H9 (cell line): ENCODE results near the gene DCXR. TPM values are rescaled to one million over a fixed set of nuclear protein-coding genes. Genes with fewer than 3 reads are reported as not detected.

ENCODE experiments used
- DNase-seq: peaks from one replicate; pipeline ENCODE4 v3.0.0-alpha.2; 2017
- H2AFZ ChIP-seq: one replicate; pipeline ENCODE4 v1.6.1; 2013; ENCODE audit warnings: mild to moderate bottlenecking, low read length, control low read depth, moderate library complexity
- H2AK5ac ChIP-seq: 2 replicates; pipeline ENCODE4 v1.6.1; 2013; ENCODE audit warnings: low read length, control low read depth, mixed read lengths; ENCODE audit not compliant: insufficient read length
- H2BK120ac ChIP-seq: one replicate; pipeline ENCODE4 v1.6.1; 2013; ENCODE audit warnings: low read depth, mild to moderate bottlenecking, low read length, control low read depth, inconsistent platforms; ENCODE audit not compliant: poor library complexity, severe bottlenecking
- H2BK12ac ChIP-seq: 2 replicates; pipeline ENCODE4 v1.6.1; 2013; ENCODE audit warnings: low read length, control low read depth, mixed read lengths, low read depth; ENCODE audit not compliant: insufficient read length
- H2BK15ac ChIP-seq: 2 replicates; pipeline ENCODE4 v1.6.1; 2013; ENCODE audit warnings: low read depth, low read length, control low read depth
- H2BK20ac ChIP-seq: one replicate; pipeline ENCODE4 v1.6.1; 2013; ENCODE audit warnings: low read depth, mild to moderate bottlenecking, low read length, control low read depth, inconsistent platforms; ENCODE audit not compliant: poor library complexity, severe bottlenecking
- H2BK5ac ChIP-seq: 2 replicates; pipeline ENCODE4 v1.6.1; 2013; ENCODE audit warnings: low read length, control low read depth, mixed read lengths; ENCODE audit not compliant: insufficient read length
- H3K14ac ChIP-seq: 2 replicates; pipeline ENCODE4 v1.6.1; 2013; ENCODE audit warnings: low read length, control low read depth; ENCODE audit not compliant: insufficient read depth
- H3K18ac ChIP-seq: 2 replicates; pipeline ENCODE4 v1.6.1; 2013; ENCODE audit warnings: low read depth, mild to moderate bottlenecking, mixed read lengths, low read length, control low read depth; ENCODE audit not compliant: insufficient read length
- H3K23ac ChIP-seq: 2 replicates; pipeline ENCODE4 v1.6.1; 2013; ENCODE audit warnings: low read length, control low read depth, mixed read lengths, low read depth; ENCODE audit not compliant: insufficient read length
- H3K23me2 ChIP-seq: 2 replicates; pipeline ENCODE4 v1.6.1; 2013; ENCODE audit warnings: low read depth, mild to moderate bottlenecking, mixed read lengths, low read length, control low read depth; ENCODE audit not compliant: insufficient read length, poor library complexity, severe bottlenecking
- H3K27ac ChIP-seq: 2 replicates; pipeline ENCODE4 v1.5.1; 2013; ENCODE audit warnings: low read length, control low read depth, mixed read lengths, low read depth; ENCODE audit not compliant: insufficient read length
- H3K27me3 ChIP-seq: 2 replicates; pipeline ENCODE4 v1.6.1; 2013; ENCODE audit warnings: low read length, control low read depth, inconsistent platforms; ENCODE audit not compliant: insufficient read depth
- H3K4ac ChIP-seq: 2 replicates; pipeline ENCODE4 v1.6.1; 2013; ENCODE audit warnings: low read depth, mild to moderate bottlenecking, control low read depth, inconsistent platforms, low read length, moderate library complexity
- H3K4me1 ChIP-seq: 2 replicates; pipeline ENCODE4 v1.6.1; 2013; ENCODE audit warnings: low read length, control low read depth, inconsistent platforms; ENCODE audit not compliant: insufficient read depth
- H3K4me2 ChIP-seq: 2 replicates; pipeline ENCODE4 v1.6.1; 2013; ENCODE audit warnings: low read length, control low read depth, mixed read lengths; ENCODE audit not compliant: insufficient read length, insufficient read depth
- H3K56ac ChIP-seq: 2 replicates; pipeline ENCODE4 v1.6.1; 2013; ENCODE audit warnings: low read depth, mild to moderate bottlenecking, mixed read lengths, low read length, control low read depth; ENCODE audit not compliant: insufficient read length
- H3K79me1 ChIP-seq: 2 replicates; pipeline ENCODE4 v1.6.1; 2013; ENCODE audit warnings: low read depth, mild to moderate bottlenecking, moderate library complexity, low read length, control low read depth, inconsistent platforms; ENCODE audit not compliant: insufficient read depth, poor library complexity, severe bottlenecking
- H3K79me2 ChIP-seq: 2 replicates; pipeline ENCODE4 v1.6.1; 2013; ENCODE audit warnings: low read length, control low read depth, inconsistent platforms; ENCODE audit not compliant: insufficient read depth
- H3K9ac ChIP-seq: 2 replicates; pipeline ENCODE4 v1.6.1; 2013; ENCODE audit warnings: low read length, control low read depth, mixed read lengths; ENCODE audit not compliant: insufficient read length; ENCODE audit errors: extremely low read depth
- H3K9me3 ChIP-seq: one replicate; pipeline ENCODE4 v1.6.1; 2013; ENCODE audit warnings: low read depth, low read length, inconsistent platforms; ENCODE audit not compliant: control insufficient read depth
- H3T11ph ChIP-seq: one replicate; pipeline ENCODE4 v1.6.1; 2013; ENCODE audit warnings: mild to moderate bottlenecking, low read length, control low read depth, inconsistent platforms
- H4K20me1 ChIP-seq: one replicate; pipeline ENCODE4 v1.6.1; 2013; ENCODE audit not compliant: control insufficient read depth, insufficient read length, insufficient read depth
- H4K5ac ChIP-seq: 2 replicates; pipeline ENCODE4 v1.6.1; 2013; ENCODE audit warnings: low read depth, mild to moderate bottlenecking, mixed read lengths, low read length, control low read depth; ENCODE audit not compliant: insufficient read length
- H4K8ac ChIP-seq: replicated peaks from 2 replicates; pipeline ENCODE4 v1.6.1; 2013; ENCODE audit warnings: low read length, control low read depth, mixed read lengths, low read depth; ENCODE audit not compliant: insufficient read length
- H4K91ac ChIP-seq: 2 replicates; pipeline ENCODE4 v1.6.1; 2013; ENCODE audit warnings: low read depth, mild to moderate bottlenecking, moderate library complexity, mixed read lengths, low read length, control low read depth; ENCODE audit not compliant: insufficient read length
- H3K27ac Mint-ChIP-seq, 3 experiments: 2 replicates in 2 of 3; 3 replicates in 1 of 3; pipeline ENCODE4 v1.8.0; 2020 to 2021; ENCODE audit warnings: mixed read lengths in 3 of 3, mild to moderate bottlenecking in 1 of 3, moderate library complexity in 1 of 3
- H3K27me3 Mint-ChIP-seq: 2 replicates; pipeline ENCODE4 v1.8.0; 2021; ENCODE audit warnings: low read depth, mild to moderate bottlenecking, moderate library complexity, mixed read lengths
- H3K36me3 Mint-ChIP-seq, 3 experiments: 2 replicates in 2 of 3; 3 replicates in 1 of 3; pipeline ENCODE4 v1.8.0; 2020 to 2021; ENCODE audit warnings: low read depth in 3 of 3, mixed read lengths in 3 of 3; ENCODE audit not compliant: insufficient read depth in 1 of 3
- H3K4me1 Mint-ChIP-seq, 2 experiments: 2 replicates each; pipeline ENCODE4 v1.8.0; 2020; ENCODE audit warnings: mixed read lengths in 2 of 2
- H3K4me3 Mint-ChIP-seq, 2 experiments: 2 replicates in 1 of 2; 3 replicates in 1 of 2; pipeline ENCODE4 v1.8.0; 2020 to 2021; ENCODE audit warnings: mild to moderate bottlenecking in 2 of 2, mixed read lengths in 2 of 2, moderate library complexity in 1 of 2
- H3K9me3 Mint-ChIP-seq, 2 experiments: 2 replicates in 1 of 2; 3 replicates in 1 of 2; pipeline ENCODE4 v1.8.0; 2020; ENCODE audit warnings: mild to moderate bottlenecking in 2 of 2, mixed read lengths in 2 of 2, moderate library complexity in 1 of 2
- WGBS: extraction: QIAGEN DNeasy Blood & Tissue Kit; methylation state at CpG from one replicate; pipeline ENCODE4 v1.1.7; 2013; ENCODE audit warnings: missing lambda C conversion rate, low lambda C conversion rate, mixed read lengths; ENCODE audit not compliant: insufficient read length; ENCODE audit errors: extremely low coverage; 5-methylcytosine and 5-hydroxymethylcytosine counted together
- total RNA-seq: library from RNA; stranded (reverse); gene quantifications from 2 replicates; pipeline ENCODE4 v1.2.1, GENCODE V29; 2021
- TF ChIP-seq, protein P1 (sequence below): fragments of 200-600 bp; sonication (generic); conservative IDR thresholded peaks from 3 replicates; pipeline ENCODE4 v1.8.0; 2021; ENCODE audit warnings: antibody characterized with exemption, mild to moderate bottlenecking

Gene DCXR
- total RNA-seq, 1 experiment from 2014 or later: 93.6 TPM

DNA sequence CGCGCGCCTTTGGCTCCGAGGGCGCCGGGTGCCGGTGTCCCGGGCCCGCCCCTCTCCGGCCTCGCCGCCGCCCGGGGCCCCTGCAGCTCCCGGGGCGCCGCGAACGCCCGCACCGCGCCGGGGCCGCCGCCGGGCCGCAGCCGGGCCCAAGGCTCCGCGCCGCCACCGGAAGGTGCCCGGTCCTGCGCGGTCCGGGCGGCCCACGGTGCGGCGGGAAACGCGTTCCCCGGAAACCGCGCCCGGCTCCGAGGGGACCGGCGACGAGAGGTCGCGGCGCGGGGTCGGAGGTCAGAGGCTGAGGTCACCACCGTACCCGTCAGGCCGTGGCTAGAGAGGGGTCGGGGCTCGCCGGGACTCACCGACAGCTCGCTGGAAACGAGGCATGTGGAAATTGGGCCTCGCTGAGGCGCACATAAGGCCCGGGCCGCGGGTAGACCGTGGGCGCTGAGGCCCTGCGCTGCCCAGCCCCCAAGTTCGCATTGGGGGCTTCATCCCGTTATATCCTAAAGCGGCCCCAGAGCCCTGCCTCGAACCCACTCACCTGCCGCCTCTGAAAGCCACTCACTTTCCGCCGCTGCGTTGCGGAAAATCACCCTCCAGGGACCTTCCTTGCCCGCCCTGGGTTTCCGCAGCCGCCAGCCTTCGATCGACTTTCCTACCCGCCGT, 28.3 kb upstream of the DCXR start, which contains the start of gene DUS1L:
TSS of gene DUS1L (minus strand) at position 167 of the 666 bp plus-strand sequence. CDS start 745 bp downstream, outside the sequence.
- Histone ChIP-seq H4K91ac (no peak within 1 kb of the TSS), H3K18ac (no peak within 1 kb of the TSS), H2AK5ac (no peak within 1 kb of the TSS), H2BK12ac (no peak within 1 kb of the TSS), H3K27me3 (no peaks in the 10 kb centered on the region), H2BK120ac (no peak within 1 kb of the TSS), H3K56ac (no peak within 1 kb of the TSS), H4K5ac (no peak within 1 kb of the TSS), H3K23ac (no peak within 1 kb of the TSS), H4K20me1 (no peaks in the 10 kb centered on the region), H3K27ac (no peak within 1 kb of the TSS), H3T11ph (no peak within 1 kb of the TSS), H3K14ac (peak within 1 kb of the TSS; percentile 9; the same call in 1 of the 2 replicates), H3K79me1 (no peaks in the 10 kb centered on the region), H2BK5ac (no peak within 1 kb of the TSS), H3K4ac (no peak within 1 kb of the TSS), H3K23me2 (peaks cover 15% of the 10 kb centered on the region), H3K9ac (peak within 1 kb of the TSS; percentile 47), H3K4me2 (peak within 1 kb of the TSS; percentile 75), H3K9me3 (no peaks in the 10 kb centered on the region), H3K79me2 (no peaks in the 10 kb centered on the region), H4K8ac (no peak within 1 kb of the TSS), H2AFZ (no peak within 1 kb of the TSS), H3K4me1 (no peaks in the 10 kb centered on the region), H2BK20ac (no peak within 1 kb of the TSS), H2BK15ac (no peak within 1 kb of the TSS)
- no CpG with 5 or more reads among the region's 88 CpGs for WGBS
- Mint-ChIP-seq H3K4me3 (peak within 1 kb of the TSS; percentile 73 to 83), H3K27ac (0 out of 7 replicates have a peak within 1 kb of the TSS, but pooled peaks of 1 of the 3 experiments have one; percentile 77), H3K36me3 (peaks cover 2 to 10% (median 6%) of the 10 kb centered on the region in 3 experiments; a peak in 5 of 7 replicates), H3K9me3 (no peaks in the 10 kb centered on the region; a peak in 1 of 5 replicates), H3K4me1 (peaks cover 4 to 5% of the 10 kb centered on the region in 2 experiments), H3K27me3 (peaks cover 15% of the 10 kb centered on the region)
- TF ChIP-seq, protein P1, sequence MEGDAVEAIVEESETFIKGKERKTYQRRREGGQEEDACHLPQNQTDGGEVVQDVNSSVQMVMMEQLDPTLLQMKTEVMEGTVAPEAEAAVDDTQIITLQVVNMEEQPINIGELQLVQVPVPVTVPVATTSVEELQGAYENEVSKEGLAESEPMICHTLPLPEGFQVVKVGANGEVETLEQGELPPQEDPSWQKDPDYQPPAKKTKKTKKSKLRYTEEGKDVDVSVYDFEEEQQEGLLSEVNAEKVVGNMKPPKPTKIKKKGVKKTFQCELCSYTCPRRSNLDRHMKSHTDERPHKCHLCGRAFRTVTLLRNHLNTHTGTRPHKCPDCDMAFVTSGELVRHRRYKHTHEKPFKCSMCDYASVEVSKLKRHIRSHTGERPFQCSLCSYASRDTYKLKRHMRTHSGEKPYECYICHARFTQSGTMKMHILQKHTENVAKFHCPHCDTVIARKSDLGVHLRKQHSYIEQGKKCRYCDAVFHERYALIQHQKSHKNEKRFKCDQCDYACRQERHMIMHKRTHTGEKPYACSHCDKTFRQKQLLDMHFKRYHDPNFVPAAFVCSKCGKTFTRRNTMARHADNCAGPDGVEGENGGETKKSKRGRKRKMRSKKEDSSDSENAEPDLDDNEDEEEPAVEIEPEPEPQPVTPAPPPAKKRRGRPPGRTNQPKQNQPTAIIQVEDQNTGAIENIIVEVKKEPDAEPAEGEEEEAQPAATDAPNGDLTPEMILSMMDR: no peak
- no peak for DNase-seq
